IPS DF 6.9 (cell line): ENCODE data around the gene DLL4.
"Not testable (repeated sequence)": the region's sequence is repeated elsewhere in the genome, so short reads cannot be mapped to it uniquely, and the experiment has no call there.

Source experiments
- DNase-seq: peaks from one replicate; pipeline ENCODE4 v3.0.0-alpha.2; 2013; ENCODE audit warnings: low read depth, low spot score
- H3K27ac ChIP-seq: one replicate; pipeline ENCODE4 v1.5.1; 2013; ENCODE audit warnings: low read length, control low read depth
- H3K27me3 ChIP-seq: 2 replicates; pipeline ENCODE4 v1.6.1; 2013; ENCODE audit warnings: mild to moderate bottlenecking, low read length; ENCODE audit not compliant: control insufficient read depth, insufficient read depth
- H3K36me3 ChIP-seq: 2 replicates; pipeline ENCODE4 v1.6.1; 2013; ENCODE audit warnings: low read length; ENCODE audit not compliant: control insufficient read depth, insufficient read depth
- H3K4me1 ChIP-seq: 2 replicates; pipeline ENCODE4 v1.6.1; 2013; ENCODE audit warnings: low read length; ENCODE audit not compliant: control insufficient read depth, insufficient read depth
- H3K4me3 ChIP-seq: 2 replicates; pipeline ENCODE4 v1.5.1; 2013; ENCODE audit warnings: mild to moderate bottlenecking, low read length
- H3K9me3 ChIP-seq: 2 replicates; pipeline ENCODE4 v1.6.1; 2013; ENCODE audit warnings: low read length, inconsistent platforms; ENCODE audit not compliant: control insufficient read depth, insufficient read depth
- WGBS: extraction: QIAGEN DNeasy Blood & Tissue Kit; methylation state at CpG from one replicate; pipeline ENCODE4 v1.1.7; 2013; ENCODE audit warnings: mixed read lengths, missing lambda C conversion rate; ENCODE audit not compliant: insufficient read length, insufficient coverage; 5-methylcytosine and 5-hydroxymethylcytosine counted together

DLL4 gene

GRCh38 chr15:40944510-40945296 is 15.6 kb downstream of the DLL4 start:
- peaks cover 2% of the 10 kb centered on the region; the same call in 1 of the 2 replicates for H3K27me3 ChIP-seq

GRCh38 chr15:40948706-40949473 is 19.8 kb downstream of the DLL4 start:
- no peak for DNase-seq
- H3K27me3 ChIP-seq, result no peaks in the 10 kb centered on the region
- peaks cover 2% of the 10 kb centered on the region for H3K4me1 ChIP-seq
- H3K4me3 ChIP-seq, result no peak overlapping the region
- no peaks in the 10 kb centered on the region for H3K9me3 ChIP-seq
- WGBS, result no CpG with 5 or more reads among the region's 21 CpGs
- no peak overlapping the region for H3K27ac ChIP-seq
- no peaks in the 10 kb centered on the region for H3K36me3 ChIP-seq

More at GRCh38 chr15:40944510-40945296, 15.6 kb downstream of the DLL4 start:
- no peak overlapping the region for H3K4me3 ChIP-seq
- no peaks in the 10 kb centered on the region for H3K9me3 ChIP-seq
- H3K27ac ChIP-seq, result no peak overlapping the region
- no peaks in the 10 kb centered on the region for H3K36me3 ChIP-seq
- no peak for DNase-seq
- H3K4me1 ChIP-seq, result peaks cover 2% of the 10 kb centered on the region
- no CpG with 5 or more reads among the region's 11 CpGs for WGBS

GRCh38 chr15:40949756-40950207 is 20.6 kb downstream of the DLL4 start:
- Histone ChIP-seq H3K27ac (no peak overlapping the region), H3K4me3 (no peak overlapping the region), H3K4me1 (peaks cover 7% of the 10 kb centered on the region), H3K9me3 (no peaks in the 10 kb centered on the region), H3K27me3 (no peaks in the 10 kb centered on the region), H3K36me3 (no peaks in the 10 kb centered on the region)
- no peak for DNase-seq
- WGBS, result no CpG with 5 or more reads among the region's 7 CpGs

GRCh38 chr15:40951764-40952163 is 22.6 kb downstream of the DLL4 start:
- Histone ChIP-seq H3K9me3 (no peaks in the 10 kb centered on the region), H3K27me3 (no peaks in the 10 kb centered on the region), H3K27ac (no peak overlapping the region), H3K4me3 (no peak overlapping the region), H3K36me3 (peaks cover 17% of the 10 kb centered on the region), H3K4me1 (peaks cover 7% of the 10 kb centered on the region)
- no CpG with 5 or more reads among the region's 4 CpGs for WGBS
- no peak for DNase-seq

GRCh38 chr15:40952301-40952900 is 23.3 kb downstream of the DLL4 start:
- Histone ChIP-seq H3K9me3 (no peaks in the 10 kb centered on the region), H3K27me3 (no peaks in the 10 kb centered on the region), H3K27ac (no peak overlapping the region), H3K36me3 (peaks cover 18% of the 10 kb centered on the region), H3K4me3 (peak overlapping the region; percentile 34; the same call in 1 of the 2 replicates), H3K4me1 (peaks cover 7% of the 10 kb centered on the region)
- no peak for DNase-seq
- no CpG with 5 or more reads among the region's 23 CpGs for WGBS

- Histone ChIP-seq H3K36me3 (peaks cover 18% of the 10 kb centered on the region), H3K9me3 (no peaks in the 10 kb centered on the region), H3K27me3 (no peaks in the 10 kb centered on the region), H3K27ac (no peak within 1 kb of the TSS), H3K4me3 (peak within 1 kb of the TSS; percentile 95), H3K4me1 (peaks cover 7% of the 10 kb centered on the region)
- peak; percentile 95 for DNase-seq
- no CpG with 5 or more reads among the region's 72 CpGs for WGBS
These were observed 24.0 kb downstream of the DLL4 start, which contains the start of gene CHAC1 for GRCh38 chr15:40952901-40953712. CHAC1 (plus strand) TSS chr15:40953471; CDS start chr15:40953584, 113 bp downstream.

GRCh38 chr15:40953713-40954074 is 24.6 kb downstream of the DLL4 start:
- WGBS, result no CpG with 5 or more reads among the region's 17 CpGs
- H3K4me1 ChIP-seq, result peaks cover 7% of the 10 kb centered on the region
- peaks cover 18% of the 10 kb centered on the region for H3K36me3 ChIP-seq
- no peak overlapping the region for H3K27ac ChIP-seq
- H3K27me3 ChIP-seq, result no peaks in the 10 kb centered on the region
- H3K4me3 ChIP-seq, result peak overlapping the region; percentile 95
- H3K9me3 ChIP-seq, result no peaks in the 10 kb centered on the region
- DNase-seq, result no peak

- not testable (repeated sequence) for H3K4me1 ChIP-seq, H3K9me3 ChIP-seq, H3K27ac ChIP-seq, H3K27me3 ChIP-seq, DNase-seq
- H3K4me3 ChIP-seq, result peak overlapping the region; percentile 95; the same call in 1 of the 2 replicates
- peaks cover 18% of the 10 kb centered on the region for H3K36me3 ChIP-seq
- no CpG with 5 or more reads among the region's 8 CpGs for WGBS
These were observed 25.2 kb downstream of the DLL4 start for GRCh38 chr15:40954158-40954848.

- no CpG with 5 or more reads among the region's 20 CpGs for WGBS
- H3K4me1 ChIP-seq, result peaks cover 7% of the 10 kb centered on the region
- no peak overlapping the region for H3K27ac ChIP-seq
- no peak for DNase-seq
- H3K9me3 ChIP-seq, result no peaks in the 10 kb centered on the region
- H3K27me3 ChIP-seq, result no peaks in the 10 kb centered on the region
- no peak overlapping the region for H3K4me3 ChIP-seq
- peaks cover 18% of the 10 kb centered on the region for H3K36me3 ChIP-seq
These were observed 26.2 kb downstream of the DLL4 start for GRCh38 chr15:40955141-40955903.
